Keratinocyte (primary cell): ENCODE results near the gene UBASH3B.

Experiments used
- EZH2 ChIP-seq: IDR thresholded peaks from one replicate; pipeline ENCODE4 v1.6.1; 2012; ENCODE audit warnings: inconsistent platforms, mild to moderate bottlenecking, low read length, moderate library complexity
- TF ChIP-seq, protein P1 (sequence below), 3 experiments: IDR thresholded peaks in 1 of 3; conservative IDR thresholded peaks in 1 of 3; optimal IDR thresholded peaks in 1 of 3; 2 replicates in 2 of 3; 3 replicates in 1 of 3; pipeline versions ENCODE3 to v1.5.1; 2011; ENCODE audit warnings: low read length in 3 of 3, mild to moderate bottlenecking in 3 of 3, moderate library complexity in 2 of 3, control low read depth in 1 of 3, inconsistent platforms in 1 of 3; ENCODE audit not compliant: insufficient read depth in 2 of 3; ENCODE audit errors: extremely low read depth in 1 of 3

DNA sequence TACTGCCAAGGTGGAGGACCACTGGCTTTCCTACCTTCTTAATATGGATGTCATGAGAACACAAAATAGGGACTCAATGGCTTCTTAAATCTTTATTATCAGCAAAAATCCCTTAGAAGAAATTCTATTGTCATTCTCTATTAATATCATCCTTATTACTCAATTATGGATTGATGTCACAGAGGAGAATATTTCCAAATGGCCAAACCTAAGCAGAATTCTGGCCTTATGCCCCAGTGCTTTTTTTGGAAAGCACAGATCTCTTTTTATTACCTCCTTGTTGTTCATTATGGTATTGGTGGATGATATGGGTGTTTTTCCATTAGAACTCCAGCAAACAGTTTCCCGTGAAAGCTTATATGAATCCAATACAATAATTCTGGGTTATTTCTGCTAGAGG is 192.7 kb downstream of the UBASH3B start:
- TF ChIP-seq, protein P1, sequence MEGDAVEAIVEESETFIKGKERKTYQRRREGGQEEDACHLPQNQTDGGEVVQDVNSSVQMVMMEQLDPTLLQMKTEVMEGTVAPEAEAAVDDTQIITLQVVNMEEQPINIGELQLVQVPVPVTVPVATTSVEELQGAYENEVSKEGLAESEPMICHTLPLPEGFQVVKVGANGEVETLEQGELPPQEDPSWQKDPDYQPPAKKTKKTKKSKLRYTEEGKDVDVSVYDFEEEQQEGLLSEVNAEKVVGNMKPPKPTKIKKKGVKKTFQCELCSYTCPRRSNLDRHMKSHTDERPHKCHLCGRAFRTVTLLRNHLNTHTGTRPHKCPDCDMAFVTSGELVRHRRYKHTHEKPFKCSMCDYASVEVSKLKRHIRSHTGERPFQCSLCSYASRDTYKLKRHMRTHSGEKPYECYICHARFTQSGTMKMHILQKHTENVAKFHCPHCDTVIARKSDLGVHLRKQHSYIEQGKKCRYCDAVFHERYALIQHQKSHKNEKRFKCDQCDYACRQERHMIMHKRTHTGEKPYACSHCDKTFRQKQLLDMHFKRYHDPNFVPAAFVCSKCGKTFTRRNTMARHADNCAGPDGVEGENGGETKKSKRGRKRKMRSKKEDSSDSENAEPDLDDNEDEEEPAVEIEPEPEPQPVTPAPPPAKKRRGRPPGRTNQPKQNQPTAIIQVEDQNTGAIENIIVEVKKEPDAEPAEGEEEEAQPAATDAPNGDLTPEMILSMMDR (optimal IDR thresholded peaks at IDR 0.05 in 1 of 3, IDR thresholded peaks at IDR 0.05 in 1 of 3, conservative IDR thresholded peaks at IDR 0.05 in 1 of 3; ENCODE audit: extremely low read depth in 1 of 3, insufficient read depth in 2 of 3, low read length in 3 of 3) = no peak
- TF ChIP-seq EZH2 = no peak
